ENCODE results near the gene CREB5. TPM values are rescaled to one million over a fixed set of nuclear protein-coding genes. Genes with fewer than 3 reads are reported as not detected.

The CREB5 gene
- total RNA-seq, 1 experiment from 2014 or later = 0.49 TPM

- H3K4me3 ChIP-seq (replicated peaks in 1 of 2; ENCODE audit: low read depth in 1 of 2, low read length in 2 of 2) = no peak overlapping the region
- H2AFZ ChIP-seq (ENCODE audit: low read depth, low read length, poor library complexity, severe bottlenecking) = no peak overlapping the region
- peaks cover 6% of the 10 kb centered on the region; the same call in 1 of the 2 replicates for H3K27me3 ChIP-seq (ENCODE audit: insufficient read depth, low read length)
- DNase-seq (ENCODE audit: low read depth, low spot score) = no peak
- H3K4me1 ChIP-seq (ENCODE audit: control insufficient read depth in 1 of 2, insufficient read depth in 2 of 2, low read length in 2 of 2) = peaks cover 9 to 13% of the 10 kb centered on the region in 2 experiments
- TF ChIP-seq SRF (IDR thresholded peaks at IDR 0.05; ENCODE audit: low read depth) (no peak), CBX3 (IDR thresholded peaks at IDR 0.05; ENCODE audit: low read depth) (no peak)
- H3K79me2 ChIP-seq (ENCODE audit: insufficient read depth, low read length) = no peaks in the 10 kb centered on the region
- no peak for ATAC-seq
- no peak overlapping the region for H3K9ac ChIP-seq (ENCODE audit: low read length)
- no peaks in the 10 kb centered on the region for H3K9me2 ChIP-seq (ENCODE audit: insufficient read depth)
- no peaks in the 10 kb centered on the region for H3K36me3 ChIP-seq (ENCODE audit: control insufficient read depth in 1 of 2, insufficient read depth in 2 of 2, low read length in 2 of 2)
- CTCF ChIA-PET = no interaction called here
- RAD21 ChIA-PET (ENCODE audit: low non-redundant PET in 1 of 2, low total read pairs in 2 of 2, uncharacterized antibody in 2 of 2, unreplicated experiment in 2 of 2) = interaction anchor here in 1 of 2 experiments (0.7 kb wide), 1 partner anchor 9 kb away, joined by 3 read pairs; no protein-coding TSS in a partner anchor
- POLR2A ChIA-PET = no interaction called here
- H3K9me3 ChIP-seq (ENCODE audit: control insufficient read depth in 1 of 2, insufficient read depth in 1 of 2, low read depth in 1 of 2, low read length in 2 of 2) = no peaks in the 10 kb centered on the region
- no TSS peak for BruUV-seq (replicated peaks)
- H3K27ac ChIP-seq (ENCODE audit: low read depth, low read length) = no peak overlapping the region
- intact Hi-C loops (cut with micrococcal nuclease) = no loop called here
- no peaks in the 10 kb centered on the region for H4K20me1 ChIP-seq (ENCODE audit: insufficient read depth)
- no peak overlapping the region for H3K4me2 ChIP-seq (ENCODE audit: low read length)
These were observed 341.3 kb downstream of the CREB5 start for GRCh38 chr7:28753613-28754012.

DNA sequence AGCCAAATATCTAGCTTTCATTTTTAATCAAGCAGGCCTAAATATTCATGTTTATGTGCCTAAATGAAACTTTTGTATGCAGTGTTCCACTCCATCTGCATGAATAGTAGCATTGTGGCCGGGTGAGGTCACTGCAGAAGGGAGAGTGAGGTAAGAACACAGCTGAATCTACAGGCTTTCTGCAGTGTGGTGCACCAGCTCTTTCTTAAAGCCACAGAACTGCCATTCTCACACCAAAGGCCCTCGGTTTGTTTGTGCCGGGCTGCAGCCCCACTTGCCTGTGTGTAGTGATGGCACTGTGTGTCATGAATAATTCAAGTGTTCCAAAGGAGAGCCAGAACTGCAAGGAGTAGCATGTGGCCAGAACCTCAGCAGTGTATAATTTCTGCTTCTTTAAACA is 341.7 kb downstream of the CREB5 start:
- no peak overlapping the region for H3K9ac ChIP-seq (ENCODE audit: low read length)
- POLR2A ChIA-PET = no interaction called here
- TF ChIP-seq FOSL1 (IDR thresholded peaks at IDR 0.05; ENCODE audit: low read depth) (no peak), JUND (IDR thresholded peaks at IDR 0.05) (no peak), ZFX (IDR thresholded peaks at IDR 0.05) (no peak), EGR1 (IDR thresholded peaks at IDR 0.05; ENCODE audit: low read depth) (no peak), EZH2phosphoT487 (IDR thresholded peaks at IDR 0.05; ENCODE audit: borderline replicate concordance) (no peak), YY1 (IDR thresholded peaks at IDR 0.05; ENCODE audit: extremely low read depth, insufficient replicate concordance, low read depth, low read length) (no peak), ZNF274 (IDR thresholded peaks at IDR 0.05; ENCODE audit: low read depth, low read length) (no peak), REST (IDR thresholded peaks at IDR 0.05; ENCODE audit: low read depth) (no peak), POLR2A (IDR thresholded peaks at IDR 0.05; ENCODE audit: borderline replicate concordance, extremely low read depth, insufficient read depth, insufficient read length) (no peak), SIN3A (IDR thresholded peaks at IDR 0.05; ENCODE audit: low read depth) (no peak), POLR2AphosphoS5 (IDR thresholded peaks at IDR 0.05; ENCODE audit: low read depth, low read length) (no peak), ELF1 (IDR thresholded peaks at IDR 0.05; ENCODE audit: borderline replicate concordance, low read depth) (no peak), MAX (IDR thresholded peaks at IDR 0.05) (no peak), CBX3 (IDR thresholded peaks at IDR 0.05; ENCODE audit: low read depth) (no peak), ZBTB33 (IDR thresholded peaks at IDR 0.05; ENCODE audit: extremely low read depth, insufficient replicate concordance, low read length) (no peak)
- TF ChIP-seq, protein P1, sequence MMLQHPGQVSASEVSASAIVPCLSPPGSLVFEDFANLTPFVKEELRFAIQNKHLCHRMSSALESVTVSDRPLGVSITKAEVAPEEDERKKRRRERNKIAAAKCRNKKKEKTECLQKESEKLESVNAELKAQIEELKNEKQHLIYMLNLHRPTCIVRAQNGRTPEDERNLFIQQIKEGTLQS (IDR thresholded peaks at IDR 0.05) = no peak

More for the DNA sequence above, 341.7 kb downstream of the CREB5 start:
- no peak overlapping the region for H2AFZ ChIP-seq (ENCODE audit: low read depth, low read length, poor library complexity, severe bottlenecking)
- RAD21 ChIA-PET (ENCODE audit: low non-redundant PET in 1 of 2, low total read pairs in 2 of 2, uncharacterized antibody in 2 of 2, unreplicated experiment in 2 of 2) = interaction anchor here in 1 of 2 experiments (0.7 kb wide), 1 partner anchor 10 kb away, joined by 3 read pairs; no protein-coding TSS in a partner anchor
- H3K27ac ChIP-seq (ENCODE audit: low read depth, low read length) = no peak overlapping the region
- DNase-seq (ENCODE audit: low read depth, low spot score) (no peak), ATAC-seq (peak; percentile 71)
- no peak overlapping the region for H3K4me3 ChIP-seq (replicated peaks in 1 of 2; ENCODE audit: low read depth in 1 of 2, low read length in 2 of 2)
- H3K9me3 ChIP-seq (ENCODE audit: control insufficient read depth in 1 of 2, insufficient read depth in 1 of 2, low read depth in 1 of 2, low read length in 2 of 2) = no peaks in the 10 kb centered on the region
- peaks cover 7 to 9% of the 10 kb centered on the region in 2 experiments for H3K4me1 ChIP-seq (ENCODE audit: control insufficient read depth in 1 of 2, insufficient read depth in 2 of 2, low read length in 2 of 2)
- H3K79me2 ChIP-seq (ENCODE audit: insufficient read depth, low read length) = no peaks in the 10 kb centered on the region
- H3K36me3 ChIP-seq (ENCODE audit: control insufficient read depth in 1 of 2, insufficient read depth in 2 of 2, low read length in 2 of 2) = no peaks in the 10 kb centered on the region
- no TSS peak for BruUV-seq (replicated peaks)
- H4K20me1 ChIP-seq (ENCODE audit: insufficient read depth) = no peaks in the 10 kb centered on the region
- intact Hi-C loops (cut with micrococcal nuclease) = no loop called here
- CTCF ChIA-PET = no interaction called here
- peaks cover 6% of the 10 kb centered on the region; the same call in 1 of the 2 replicates for H3K27me3 ChIP-seq (ENCODE audit: insufficient read depth, low read length)
- no peak overlapping the region for H3K4me2 ChIP-seq (ENCODE audit: low read length)
- no peaks in the 10 kb centered on the region for H3K9me2 ChIP-seq (ENCODE audit: insufficient read depth)
